ENCODE data around the gene TOR3A. TPM values are rescaled to one million over a fixed set of nuclear protein-coding genes. Genes with fewer than 3 reads are reported as not detected.
A peak's percentile ranks its signal among the peaks of the same experiment; 100 is the strongest.

The TOR3A gene
- polyA plus RNA-seq, 12 donors, result 12.4 to 20.8 (median 15.3) TPM; not detected in 1

DNA sequence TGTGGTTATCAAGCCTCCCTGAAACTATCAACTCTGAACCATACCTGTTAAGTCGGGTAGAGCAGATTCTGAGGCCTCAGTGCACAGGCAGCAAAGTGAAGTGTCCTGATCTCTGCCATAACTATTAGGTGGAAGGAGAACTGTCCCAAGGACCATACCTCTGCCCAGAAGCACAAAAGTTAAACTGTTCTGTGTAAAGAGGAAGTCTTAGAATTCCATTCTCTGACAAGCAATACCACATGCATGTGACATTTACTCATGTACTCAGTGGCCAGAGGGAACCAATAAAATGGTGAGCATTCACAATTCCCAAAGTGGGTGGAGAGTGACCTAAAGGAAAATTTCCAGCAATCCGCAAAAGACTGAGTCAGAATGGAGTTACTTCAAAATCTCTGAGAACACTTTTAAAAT, 61.0 kb downstream of the TOR3A start:
- peak; percentile 70 for DNase-seq

DNA sequence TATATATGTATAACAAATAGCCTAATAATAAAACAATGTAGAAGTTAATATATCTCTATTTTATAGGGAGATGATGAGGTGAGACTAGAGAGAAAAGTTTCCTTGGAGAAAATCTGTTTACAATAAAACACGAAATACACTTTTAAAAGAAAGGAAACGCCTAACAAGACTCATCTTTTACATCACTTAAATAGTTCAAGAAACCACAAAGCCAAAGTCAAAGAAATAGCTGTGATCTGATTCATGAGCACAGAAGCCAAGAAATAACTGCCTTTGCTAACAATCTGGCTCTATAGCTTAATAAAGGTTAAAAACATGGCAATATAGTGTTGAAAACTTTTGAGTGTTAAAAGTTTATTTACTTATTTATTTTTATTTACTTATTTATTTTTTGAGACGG, 61.5 kb downstream of the TOR3A start:
- DNase-seq, result peak; percentile 36

DNA sequence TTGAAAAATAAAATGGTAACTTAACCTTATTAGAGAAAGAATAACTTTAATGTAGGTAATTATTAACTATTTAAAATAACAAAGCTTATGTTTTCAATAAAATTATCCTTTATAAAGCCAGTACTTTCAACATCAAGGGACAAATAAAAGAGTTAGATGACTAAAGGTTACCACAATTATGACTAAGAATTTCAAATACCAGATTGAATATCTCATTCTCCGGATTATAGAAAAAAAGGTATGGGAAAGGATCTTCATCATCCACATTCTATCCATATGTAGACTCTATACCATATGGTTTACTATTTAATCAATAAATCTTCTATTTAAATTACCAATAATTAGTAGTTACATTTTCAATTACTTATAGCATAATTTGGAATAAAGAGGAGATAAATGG, 62.8 kb downstream of the TOR3A start:
- DNase-seq, result no peak

DNA sequence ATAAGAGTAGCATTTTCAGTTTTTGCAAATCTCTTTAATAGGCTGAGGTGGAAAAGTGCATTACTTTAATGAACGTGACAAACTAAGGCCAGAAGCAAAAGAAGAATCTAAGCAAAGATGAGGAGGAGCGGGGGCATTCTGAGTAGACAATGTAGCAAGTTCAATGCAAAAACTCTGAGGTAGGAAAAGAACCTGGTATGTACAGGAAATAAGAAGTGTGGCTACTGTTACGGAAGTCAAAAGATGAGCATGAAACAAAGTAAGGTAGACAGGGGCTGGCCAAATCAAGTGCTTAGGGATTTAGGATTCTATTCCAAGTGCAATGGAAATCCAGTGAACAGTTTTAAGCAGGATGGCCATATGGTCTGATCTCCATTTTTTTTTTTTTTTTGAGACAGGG, 63.7 kb downstream of the TOR3A start:
- DNase-seq, result no peak

Other genes starting within 250 kb of the TOR3A start
- 100 to 1,000 TPM in 1 of 12 donors, 10 to 100 TPM in 10, not detected in 1; 57.3 to 148 (median 79.5) TPM for gene ANGPTL1, start 211.0 kb upstream of the TOR3A start, polyA plus RNA-seq (ENCODE audit: insufficient read length in 12 of 12)
- 10 to 100 TPM in 11 of 12 donors, not detected in 1; 24.8 to 35.6 (median 30.1) TPM for gene FAM20B, start 56.2 kb upstream of the TOR3A start, polyA plus RNA-seq (ENCODE audit: insufficient read length in 12 of 12)
- 10 to 100 TPM in 1 of 12 donors, 1 to 10 TPM in 10, not detected in 1; 7.1 to 12.6 (median 8.2) TPM for gene ABL2, start 147.6 kb downstream of the TOR3A start, polyA plus RNA-seq (ENCODE audit: insufficient read length in 12 of 12)
- gene SOAT1, start 211.7 kb downstream of the TOR3A start, polyA plus RNA-seq (ENCODE audit: insufficient read length in 12 of 12), result 10 to 100 TPM in 7 of 12 donors, 1 to 10 TPM in 4, not detected in 1; 8.5 to 13.5 (median 11.3) TPM